Activated B cell treated with CpG ODN at 0.5 μM for 24 hours (primary cell): ENCODE data around the gene OR52I1. TPM values are rescaled to one million over a fixed set of nuclear protein-coding genes. Genes with fewer than 3 reads are reported as not detected.

Experiments used
- ATAC-seq: fragments of 200-7000 bp; cut with Tn5 transposase; one replicate; pipeline ENCODE4 v1.10.0; 2021; ENCODE audit warnings: low read depth, mild to moderate bottlenecking, moderate library complexity
- CTCF ChIA-PET: fragments of 350-600 bp; sonication (Branson Sonifier 250); formaldehyde crosslinking; loops from one replicate; lab custom pipeline; 2021; ENCODE audit warnings: antibody characterized with exemption; lab: Charles Lee
- POLR2A ChIA-PET: fragments of 350-600 bp; sonication (Branson Sonifier 250); formaldehyde crosslinking; loops from one replicate; lab custom pipeline; 2021; ENCODE audit warnings: antibody characterized with exemption; lab: Charles Lee
- DNase-seq: peaks from one replicate; pipeline ENCODE4 v3.0.0; 2022
- H3K27ac Mint-ChIP-seq: one replicate; pipeline ENCODE4 v1.8.0; 2020; ENCODE audit warnings: mixed read lengths
- H3K27me3 Mint-ChIP-seq: one replicate; pipeline ENCODE4 v1.8.0; 2021; ENCODE audit warnings: mixed read lengths
- H3K36me3 Mint-ChIP-seq: one replicate; pipeline ENCODE4 v1.8.0; 2021; ENCODE audit warnings: low read depth, mixed read lengths
- H3K4me1 Mint-ChIP-seq: one replicate; pipeline ENCODE4 v1.8.0; 2021; ENCODE audit warnings: mixed read lengths
- H3K4me3 Mint-ChIP-seq: one replicate; pipeline ENCODE4 v1.8.0; 2020; ENCODE audit warnings: mild to moderate bottlenecking, mixed read lengths
- H3K9me3 Mint-ChIP-seq: one replicate; pipeline ENCODE4 v1.8.0; 2020; ENCODE audit warnings: mixed read lengths
- intact Hi-C: fragments of 100-400 bp; cut with micrococcal nuclease; formaldehyde crosslinking; loops from one replicate; pipeline ENCODE4 v1.15.1; 2024
- total RNA-seq: library from RNA; stranded (reverse); gene quantifications from 2 replicates; pipeline ENCODE4 v1.2.3, GENCODE V29; 2022
- TF ChIP-seq, protein P1 (sequence below): fragments of 200-600 bp; IDR thresholded peaks from one replicate; pipeline ENCODE4 v1.8.0; 2022; ENCODE audit warnings: antibody characterized with exemption, mild to moderate bottlenecking

OR52I1 gene
- total RNA-seq, 1 donor from 2014 or later, result not detected

DNA sequence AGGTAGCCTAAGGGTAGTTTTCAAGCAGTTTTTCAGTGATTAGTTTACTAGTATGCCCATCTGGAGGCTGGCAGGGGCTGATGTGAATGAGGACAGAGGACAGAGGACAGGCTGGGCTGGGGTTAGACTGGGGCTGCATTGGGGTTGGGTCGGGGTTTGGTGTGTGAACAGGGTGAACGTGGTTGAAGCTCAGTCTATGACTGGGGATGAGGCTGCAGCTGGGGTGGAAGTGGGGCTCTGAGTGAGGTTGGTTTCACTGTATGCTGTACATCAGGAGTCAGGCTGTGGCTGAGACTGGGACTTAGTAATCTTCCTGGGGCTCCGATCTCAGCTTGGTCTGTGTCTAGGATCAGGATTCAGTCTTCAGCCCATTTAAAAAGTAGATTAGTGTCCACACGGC lies 50.4 kb downstream of the OR52I1 start:
- H3K4me3 Mint-ChIP-seq, result no peak overlapping the region
- POLR2A ChIA-PET, result no interaction called here

More for the DNA sequence above, 50.4 kb downstream of the OR52I1 start:
- ATAC-seq (no peak), DNase-seq (no peak)
- peaks cover 8% of the 10 kb centered on the region for H3K27me3 Mint-ChIP-seq
- intact Hi-C loops, result no loop called here
- no peak overlapping the region for H3K27ac Mint-ChIP-seq
- H3K4me1 Mint-ChIP-seq, result no peaks in the 10 kb centered on the region
- H3K9me3 Mint-ChIP-seq, result no peaks in the 10 kb centered on the region
- no peaks in the 10 kb centered on the region for H3K36me3 Mint-ChIP-seq
- CTCF ChIA-PET, result interaction anchor here (1.2 kb wide), 1 partner anchor 8 kb away, joined by 3 read pairs; no protein-coding TSS in a partner anchor
- TF ChIP-seq, protein P1, sequence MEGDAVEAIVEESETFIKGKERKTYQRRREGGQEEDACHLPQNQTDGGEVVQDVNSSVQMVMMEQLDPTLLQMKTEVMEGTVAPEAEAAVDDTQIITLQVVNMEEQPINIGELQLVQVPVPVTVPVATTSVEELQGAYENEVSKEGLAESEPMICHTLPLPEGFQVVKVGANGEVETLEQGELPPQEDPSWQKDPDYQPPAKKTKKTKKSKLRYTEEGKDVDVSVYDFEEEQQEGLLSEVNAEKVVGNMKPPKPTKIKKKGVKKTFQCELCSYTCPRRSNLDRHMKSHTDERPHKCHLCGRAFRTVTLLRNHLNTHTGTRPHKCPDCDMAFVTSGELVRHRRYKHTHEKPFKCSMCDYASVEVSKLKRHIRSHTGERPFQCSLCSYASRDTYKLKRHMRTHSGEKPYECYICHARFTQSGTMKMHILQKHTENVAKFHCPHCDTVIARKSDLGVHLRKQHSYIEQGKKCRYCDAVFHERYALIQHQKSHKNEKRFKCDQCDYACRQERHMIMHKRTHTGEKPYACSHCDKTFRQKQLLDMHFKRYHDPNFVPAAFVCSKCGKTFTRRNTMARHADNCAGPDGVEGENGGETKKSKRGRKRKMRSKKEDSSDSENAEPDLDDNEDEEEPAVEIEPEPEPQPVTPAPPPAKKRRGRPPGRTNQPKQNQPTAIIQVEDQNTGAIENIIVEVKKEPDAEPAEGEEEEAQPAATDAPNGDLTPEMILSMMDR, result no peak

Other genes with a start within 250 kb of the OR52I1 start
- not detected in 2 replicates for gene OR52B4, start 225.7 kb upstream of the OR52I1 start, total RNA-seq
- gene TRIM21, start 200.3 kb upstream of the OR52I1 start, total RNA-seq, result 27.7 and 30.8 TPM in 2 replicates
- gene OR52K2, start 144.7 kb upstream of the OR52I1 start, total RNA-seq, result not detected in 2 replicates
- not detected in 2 replicates for gene OR52K1, start 111.4 kb upstream of the OR52I1 start, total RNA-seq
- not detected in 2 replicates for gene OR52M1, start 48.8 kb upstream of the OR52I1 start, total RNA-seq
- gene OR52I2, start 12.3 kb upstream of the OR52I1 start, total RNA-seq, result not detected in 2 replicates
- gene TRIM68, start 14.2 kb downstream of the OR52I1 start, total RNA-seq, result 15.2 and 16.9 TPM in 2 replicates
- gene OR51D1, start 43.4 kb downstream of the OR52I1 start, total RNA-seq, result not detected in 2 replicates
- gene OR51E1, start 49.9 kb downstream of the OR52I1 start, total RNA-seq, result not detected in 2 replicates
- gene OR51E2, start 103.8 kb downstream of the OR52I1 start, total RNA-seq, result not detected in 2 replicates
- not detected in 2 replicates for gene MMP26, start 110.7 kb downstream of the OR52I1 start, total RNA-seq
- not detected in 2 replicates for gene OR51F1, start 175.9 kb downstream of the OR52I1 start, total RNA-seq
- gene OR52R1, start 210.3 kb downstream of the OR52I1 start, total RNA-seq, result not detected in 2 replicates
- not detected in 2 replicates for gene OR51F2, start 227.3 kb downstream of the OR52I1 start, total RNA-seq